Medulla oblongata (tissue), 1 donor: ENCODE results near the gene CD6.
A peak's percentile ranks its signal among the peaks of the same experiment; 100 is the strongest.
"Not testable (repeated sequence)": the region's sequence is repeated elsewhere in the genome, so short reads cannot be mapped to it uniquely, and the experiment has no call there.

ENCODE experiments used
- DNase-seq: peaks from one replicate; pipeline ENCODE4 v3.0.0-alpha.2; 2015; ENCODE audit errors: extremely low spot score

The CD6 gene

GRCh38 chr11:61055776-61056175, 84.3 kb downstream of the CD6 start:
- no peak for DNase-seq

- peak; percentile 16 for DNase-seq
These were observed 85.1 kb downstream of the CD6 start for GRCh38 chr11:61056571-61056970.

- DNase-seq = no peak
These were observed 85.5 kb downstream of the CD6 start for GRCh38 chr11:61056981-61057380.

GRCh38 chr11:61057615-61058014, 86.1 kb downstream of the CD6 start:
- no peak for DNase-seq

- no peak for DNase-seq
These were observed 87.2 kb downstream of the CD6 start for GRCh38 chr11:61058583-61059259.

GRCh38 chr11:61059260-61059752, 87.8 kb downstream of the CD6 start:
- DNase-seq = no peak

- no peak for DNase-seq
These were observed 89.8 kb downstream of the CD6 start for GRCh38 chr11:61061081-61061826.

- no peak for DNase-seq
These were observed 90.9 kb downstream of the CD6 start for GRCh38 chr11:61062181-61062930.

- not testable (repeated sequence) for DNase-seq
These were observed 93.8 kb downstream of the CD6 start for GRCh38 chr11:61065236-61065635.

GRCh38 chr11:61065955-61066638, 94.6 kb downstream of the CD6 start:
- no peak for DNase-seq

GRCh38 chr11:61066645-61067044, 95.2 kb downstream of the CD6 start:
- no peak for DNase-seq

- DNase-seq = no peak
These were observed 96.4 kb downstream of the CD6 start for GRCh38 chr11:61067782-61068446.

- DNase-seq = no peak
These were observed 97.1 kb downstream of the CD6 start for GRCh38 chr11:61068581-61068980.

- DNase-seq = no peak
These were observed 97.9 kb downstream of the CD6 start for GRCh38 chr11:61069427-61069826.
